Effector CD4-positive, alpha-beta T cell (primary cell): ENCODE data around the gene FETUB.
"Not testable (repeated sequence)": the region's sequence is repeated elsewhere in the genome, so short reads cannot be mapped to it uniquely, and the experiment has no call there.

Experiments used
- DNase-seq: peaks from one replicate; pipeline ENCODE4 v3.0.0-alpha.2; 2020

FETUB gene

GRCh38 chr3:186683979-186684378, 43.8 kb downstream of the FETUB start:
- DNase-seq, result no peak

GRCh38 chr3:186686475-186686874, 46.3 kb downstream of the FETUB start:
- not testable (repeated sequence) for DNase-seq

- DNase-seq, result no peak
Observed at GRCh38 chr3:186687120-186687651, 47.0 kb downstream of the FETUB start.

GRCh38 chr3:186690304-186690703, 50.1 kb downstream of the FETUB start:
- DNase-seq, result not testable (repeated sequence)

GRCh38 chr3:186691676-186692075, 51.5 kb downstream of the FETUB start:
- DNase-seq, result no peak

- no peak for DNase-seq
Observed at GRCh38 chr3:186693843-186694242, 53.6 kb downstream of the FETUB start.

- no peak for DNase-seq
Observed at GRCh38 chr3:186694288-186695032, 54.3 kb downstream of the FETUB start.

GRCh38 chr3:186696522-186696921, 56.3 kb downstream of the FETUB start:
- DNase-seq, result no peak

GRCh38 chr3:186697510-186697909, 57.3 kb downstream of the FETUB start:
- no peak for DNase-seq

- no peak for DNase-seq
Observed at GRCh38 chr3:186700267-186700666, 60.1 kb downstream of the FETUB start.

- not testable (repeated sequence) for DNase-seq
Observed at GRCh38 chr3:186702451-186702850, 62.3 kb downstream of the FETUB start.
